PC-9 (cell line): ENCODE data around the gene MAGEB18. TPM values are rescaled to one million over a fixed set of nuclear protein-coding genes. Genes with fewer than 3 reads are reported as not detected.

Experiments
- Bru-seq: library from RNA; stranded (reverse); fragments of 400-500 nt; gene quantifications from one replicate; lab custom pipeline; 2021; lab: Mats Ljungman, UMichigan
- BruChase-seq, 2 experiments: library from RNA; stranded (reverse); fragments of 400-500 nt; gene quantifications; one replicate each; lab custom pipeline; 2021; lab: Mats Ljungman, UMichigan
- BruUV-seq: library from RNA; stranded (reverse); fragments of 400-500 nt; replicated peaks from 2 replicates; lab custom pipeline; 2021; lab: Mats Ljungman, UMichigan
- CTCF ChIA-PET: fragments of 300-600 bp; sonication (Branson Sonifier 250); formaldehyde crosslinking; loops from one replicate; lab custom pipeline; 2022; ENCODE audit warnings: antibody characterized with exemption; lab: Charles Lee
- POLR2A ChIA-PET: fragments of 300-600 bp; sonication (Branson Sonifier 250); formaldehyde crosslinking; loops from one replicate; lab custom pipeline; 2022; ENCODE audit warnings: antibody characterized with exemption; ENCODE audit not compliant: unreplicated experiment; lab: Charles Lee
- DNase-seq, 2 experiments: peaks; one replicate each; pipeline versions ENCODE4 v3.0.0 to v3.0.0-alpha.2; 2015 to 2022; ENCODE audit warnings: mixed read lengths in 1 of 2
- H2AFZ ChIP-seq: fragments of 200-600 bp; sonication (generic); 2 replicates; pipeline ENCODE4 v1.8.1; 2017; ENCODE audit warnings: antibody characterized with exemption
- H3F3A ChIP-seq: fragments of 200-600 bp; sonication (generic); 2 replicates; pipeline ENCODE4 v1.8.1; 2017; ENCODE audit warnings: antibody characterized with exemption, mild to moderate bottlenecking, low read depth; ENCODE audit not compliant: insufficient read depth
- H3K27ac ChIP-seq: fragments of 200-600 bp; sonication (generic); 2 replicates; pipeline ENCODE4 v1.6.1; 2016; ENCODE audit warnings: mixed run types
- H3K27me3 ChIP-seq: fragments of 200-600 bp; sonication (generic); 2 replicates; pipeline ENCODE4 v1.6.1; 2016; ENCODE audit warnings: low read depth, mixed run types; ENCODE audit not compliant: insufficient read depth
- H3K36me3 ChIP-seq: fragments of 200-600 bp; sonication (generic); 2 replicates; pipeline ENCODE4 v1.6.1; 2016; ENCODE audit warnings: low read depth, mixed run types
- H3K4me1 ChIP-seq: fragments of 200-600 bp; sonication (generic); replicated peaks from 2 replicates; pipeline ENCODE4 v1.6.1; 2016; ENCODE audit warnings: mixed run types; ENCODE audit not compliant: insufficient read depth
- H3K4me2 ChIP-seq: fragments of 200-600 bp; sonication (generic); 2 replicates; pipeline ENCODE4 v1.6.1; 2017; ENCODE audit warnings: mixed run types
- H3K4me3 ChIP-seq: fragments of 200-600 bp; sonication (generic); 2 replicates; pipeline ENCODE4 v1.6.1; 2016; ENCODE audit warnings: mixed run types
- H3K79me2 ChIP-seq: fragments of 200-600 bp; sonication (generic); 2 replicates; pipeline ENCODE4 v1.6.1; 2017; ENCODE audit warnings: low read depth, mixed run types
- H3K9me2 ChIP-seq: fragments of 200-600 bp; sonication (generic); 2 replicates; pipeline ENCODE4 v1.8.1; 2017; ENCODE audit warnings: mild to moderate bottlenecking; ENCODE audit not compliant: insufficient read depth
- H3K9me3 ChIP-seq: fragments of 200-600 bp; sonication (generic); 2 replicates; pipeline ENCODE4 v1.8.1; 2016; ENCODE audit warnings: low read depth; ENCODE audit not compliant: insufficient read depth
- H4K20me1 ChIP-seq: fragments of 200-600 bp; sonication (generic); 2 replicates; pipeline ENCODE4 v1.8.1; 2017; ENCODE audit not compliant: insufficient read depth
- CTCF ChIP-seq: fragments of 200-600 bp; sonication (generic); conservative IDR thresholded peaks from 2 replicates; pipeline ENCODE4 v1.6.1; 2017; ENCODE audit warnings: mixed run types, antibody characterized with exemption, mild to moderate bottlenecking, moderate library complexity
- EZH2 ChIP-seq: fragments of 200-600 bp; sonication (generic); IDR thresholded peaks from 2 replicates; pipeline ENCODE4 v1.8.0; 2017; ENCODE audit warnings: antibody characterized with exemption, low read depth
- intact Hi-C: fragments of 100-400 bp; cut with micrococcal nuclease; formaldehyde crosslinking; loops from one replicate; pipeline ENCODE4 v1.10.0; 2022; ENCODE audit not compliant: unreplicated experiment
- long read RNA-seq: library from polyadenylated mRNA; stranded (forward); transcript quantifications from one replicate; pipeline ENCODE4 v2.0.0, GENCODE V29; 2022
- total RNA-seq: library from RNA; stranded (reverse); gene quantifications from 2 replicates; pipeline ENCODE4 v1.2.3, GENCODE V29; 2021

The MAGEB18 gene
- total RNA-seq (not detected in 2 replicates), Bru-seq, nascent RNA (not detected), BruChase-seq, experiment 1, labeled RNA remaining after a 2-hour chase (not detected), BruChase-seq, experiment 2, labeled RNA remaining after a 6-hour chase (not detected)
- long read RNA-seq: 0 reads

- H3F3A ChIP-seq: no peaks in the 10 kb centered on the region
- no peaks in the 10 kb centered on the region for H3K9me3 ChIP-seq
- no peaks in the 10 kb centered on the region for H3K79me2 ChIP-seq
- H3K27me3 ChIP-seq: no peaks in the 10 kb centered on the region
- no peaks in the 10 kb centered on the region for H3K9me2 ChIP-seq
- H3K4me1 ChIP-seq: no peaks in the 10 kb centered on the region
- no peak within 1 kb of the TSS for H3K4me3 ChIP-seq
- no peaks in the 10 kb centered on the region for H4K20me1 ChIP-seq
- intact Hi-C loops: no loop called here
- H3K4me2 ChIP-seq: no peak within 1 kb of the TSS
- ChIA-PET POLR2A (no interaction called here), CTCF (no interaction called here)
- TF ChIP-seq EZH2 (no peak), CTCF (no peak)
- no TSS peak for BruUV-seq
- H3K36me3 ChIP-seq: no peaks in the 10 kb centered on the region
- no peak within 1 kb of the TSS for H3K27ac ChIP-seq
- no peak within 1 kb of the TSS for H2AFZ ChIP-seq
- DNase-seq: no peak
These were observed at the start of gene MAGEB18 for GRCh38 chrX:26138274-26138673. TSS of gene MAGEB18 (plus strand) at chrX:26138343. CDS start at chrX:26138986, 643 bp downstream.

- no TSS peak for BruUV-seq
- Histone ChIP-seq H3K27ac (no peak overlapping the region), H3K27me3 (no peaks in the 10 kb centered on the region), H2AFZ (no peak overlapping the region), H3K4me3 (no peak overlapping the region), H3K9me3 (no peaks in the 10 kb centered on the region), H3F3A (no peaks in the 10 kb centered on the region), H3K9me2 (no peaks in the 10 kb centered on the region), H3K4me2 (no peak overlapping the region), H3K36me3 (no peaks in the 10 kb centered on the region), H3K79me2 (no peaks in the 10 kb centered on the region), H3K4me1 (no peaks in the 10 kb centered on the region), H4K20me1 (no peaks in the 10 kb centered on the region)
- POLR2A ChIA-PET: no interaction called here
- DNase-seq: no peak
- intact Hi-C loops: no loop called here
- CTCF ChIA-PET: no interaction called here
- TF ChIP-seq CTCF: no peak
- TF ChIP-seq EZH2: no peak
These were observed 37.7 kb upstream of the MAGEB18 start for GRCh38 chrX:26100421-26100920.

GRCh38 chrX:26109142-26109541, 29.0 kb upstream of the MAGEB18 start:
- H4K20me1 ChIP-seq: no peaks in the 10 kb centered on the region
- no peak for DNase-seq
- H3K27ac ChIP-seq: no peak overlapping the region
- H3K4me2 ChIP-seq: no peak overlapping the region
- no peaks in the 10 kb centered on the region for H3K79me2 ChIP-seq
- no peaks in the 10 kb centered on the region for H3K9me3 ChIP-seq
- no peak overlapping the region for H2AFZ ChIP-seq
- CTCF ChIA-PET: no interaction called here
- H3K9me2 ChIP-seq: no peaks in the 10 kb centered on the region
- POLR2A ChIA-PET: no interaction called here
- no peaks in the 10 kb centered on the region for H3K27me3 ChIP-seq
- H3F3A ChIP-seq: no peaks in the 10 kb centered on the region
- no peaks in the 10 kb centered on the region for H3K4me1 ChIP-seq
- H3K36me3 ChIP-seq: no peaks in the 10 kb centered on the region
- intact Hi-C loops: no loop called here
- H3K4me3 ChIP-seq: no peak overlapping the region
- BruUV-seq: no TSS peak
- TF ChIP-seq CTCF (no peak), EZH2 (no peak)
